GM23338 (cell line): Measurements from ENCODE around the gene ADGRL3. TPM values are rescaled to one million over a fixed set of nuclear protein-coding genes. Genes with fewer than 3 reads are reported as not detected.

Experiments used
- ATAC-seq: fragments of 200-7000 bp; cut with Tn5 transposase; 3 replicates; pipeline ENCODE4 v1.9.1; 2020
- DNase-seq: peaks from one replicate; pipeline ENCODE4 v3.0.0-alpha.2; 2015; ENCODE audit warnings: low spot score
- H2AFZ ChIP-seq: fragments of 200-600 bp; sonication (generic); 2 replicates; pipeline ENCODE4 v1.8.0; 2016; ENCODE audit warnings: antibody characterized with exemption, mild to moderate bottlenecking, moderate library complexity
- H3F3A ChIP-seq: fragments of 200-600 bp; sonication (generic); replicated peaks from 2 replicates; pipeline ENCODE4 v1.8.0; 2017; ENCODE audit warnings: antibody characterized with exemption, mixed run types, low read depth
- H3K27ac ChIP-seq: fragments of 200-600 bp; sonication (generic); 2 replicates; pipeline ENCODE4 v1.6.1; 2016; ENCODE audit warnings: low read depth
- H3K27me3 ChIP-seq: fragments of 200-600 bp; sonication (generic); 2 replicates; pipeline ENCODE4 v1.8.0; 2016; ENCODE audit warnings: mild to moderate bottlenecking, mixed run types, moderate library complexity; ENCODE audit not compliant: insufficient read depth
- H3K36me3 ChIP-seq: fragments of 200-600 bp; sonication (generic); 2 replicates; pipeline ENCODE4 v1.8.0; 2016; ENCODE audit warnings: mild to moderate bottlenecking; ENCODE audit not compliant: insufficient read depth
- H3K4me1 ChIP-seq: fragments of 200-600 bp; sonication (generic); 2 replicates; pipeline ENCODE4 v1.8.0; 2016; ENCODE audit warnings: mild to moderate bottlenecking, moderate library complexity; ENCODE audit not compliant: insufficient read depth
- H3K4me2 ChIP-seq: fragments of 200-600 bp; sonication (generic); 2 replicates; pipeline ENCODE4 v1.7.1; 2017; ENCODE audit warnings: mixed run types
- H3K4me3 ChIP-seq: fragments of 200-600 bp; sonication (generic); 2 replicates; pipeline ENCODE4 v1.6.1; 2016; ENCODE audit warnings: mixed run types
- H3K79me2 ChIP-seq: fragments of 200-600 bp; sonication (generic); replicated peaks from 2 replicates; pipeline ENCODE4 v1.8.0; 2017; ENCODE audit warnings: mild to moderate bottlenecking; ENCODE audit not compliant: insufficient read depth
- H3K9me2 ChIP-seq: fragments of 200-600 bp; sonication (generic); 2 replicates; pipeline ENCODE4 v1.8.0; 2017; ENCODE audit not compliant: insufficient read depth
- H4K20me1 ChIP-seq: fragments of 200-600 bp; sonication (generic); replicated peaks from 2 replicates; pipeline ENCODE4 v1.8.0; 2017; ENCODE audit warnings: mild to moderate bottlenecking; ENCODE audit not compliant: insufficient read depth
- H3K27ac Mint-ChIP-seq: 2 replicates; pipeline ENCODE4 v1.8.0; 2020; ENCODE audit warnings: inconsistent platforms, mild to moderate bottlenecking, moderate library complexity, mixed read lengths
- H3K27me3 Mint-ChIP-seq: 3 replicates; pipeline ENCODE4 v1.8.0; 2022; ENCODE audit warnings: low read depth, mild to moderate bottlenecking, moderate library complexity, mixed read lengths, inconsistent platforms; ENCODE audit not compliant: insufficient read depth, poor library complexity
- H3K36me3 Mint-ChIP-seq: 3 replicates; pipeline ENCODE4 v1.8.0; 2021; ENCODE audit warnings: low read depth, mild to moderate bottlenecking, inconsistent platforms, moderate library complexity, mixed read lengths
- H3K4me1 Mint-ChIP-seq: 3 replicates; pipeline ENCODE4 v1.8.0; 2020; ENCODE audit warnings: mild to moderate bottlenecking, inconsistent platforms, mixed read lengths
- H3K4me3 Mint-ChIP-seq: 3 replicates; pipeline ENCODE4 v1.8.0; 2021; ENCODE audit warnings: moderate library complexity, mild to moderate bottlenecking, inconsistent platforms, mixed read lengths
- H3K9me3 Mint-ChIP-seq: 3 replicates; pipeline ENCODE4 v1.8.0; 2020; ENCODE audit warnings: moderate library complexity, mild to moderate bottlenecking, inconsistent platforms, mixed read lengths
- CREB1 ChIP-seq: fragments of 250-450 bp; sonication (Bioruptor Pico); IDR thresholded peaks from 2 replicates; pipeline ENCODE4 v1.5.0; 2020; ENCODE audit warnings: low read depth, mild to moderate bottlenecking, moderate library complexity
- EZH2phosphoT487 ChIP-seq: fragments of 200-600 bp; sonication (generic); IDR thresholded peaks from one replicate; pipeline ENCODE4 v1.8.1; 2018; ENCODE audit warnings: antibody characterized with exemption; ENCODE audit not compliant: unreplicated experiment
- JUNB ChIP-seq: IDR thresholded peaks from one replicate; pipeline ENCODE4 v1.6.1; 2016; ENCODE audit warnings: antibody characterized with exemption; ENCODE audit not compliant: unreplicated experiment
- NANOG ChIP-seq: IDR thresholded peaks from 2 replicates; pipeline ENCODE4 v1.6.1; 2016; ENCODE audit warnings: antibody characterized with exemption, borderline replicate concordance
- POLR2AphosphoS5 ChIP-seq: IDR thresholded peaks from 2 replicates; pipeline ENCODE4 v1.6.1; 2016; ENCODE audit warnings: antibody characterized with exemption, low read depth
- STAT1 ChIP-seq: IDR thresholded peaks from one replicate; pipeline ENCODE4 v1.6.1; 2016; ENCODE audit warnings: antibody characterized with exemption; ENCODE audit not compliant: unreplicated experiment
- ZNF114 ChIP-seq: fragments of 250-450 bp; sonication (Bioruptor Pico); IDR thresholded peaks from 2 replicates; pipeline ENCODE4 v1.5.0; 2020; ENCODE audit warnings: mild to moderate bottlenecking, moderate library complexity
- ZNF331 ChIP-seq: fragments of 250-450 bp; sonication (Bioruptor Pico); IDR thresholded peaks from 2 replicates; pipeline ENCODE4 v1.5.0; 2020; ENCODE audit warnings: low read depth, mild to moderate bottlenecking, moderate library complexity
- polyA plus RNA-seq: library from polyadenylated mRNA; unstranded; fragments of >200 nt; fragmentation: Nextera tagmentation; extraction: Ambion mirVana; gene quantifications from 2 replicates; pipeline ENCODE4 v1.2.1, GENCODE V29; 2016
- total RNA-seq: library from RNA; depleted of rRNA; stranded (reverse); fragments of >200 nt; shearing (Covaris generic); gene quantifications from 2 replicates; pipeline ENCODE4 v1.2.3, GENCODE V29; 2014
- TF ChIP-seq, protein P1 (sequence below): IDR thresholded peaks from 2 replicates; pipeline ENCODE4 v1.6.1; 2016; ENCODE audit warnings: antibody characterized with exemption
- TF ChIP-seq, protein P2 (sequence below): IDR thresholded peaks from one replicate; pipeline ENCODE4 v1.6.1; 2018; ENCODE audit warnings: antibody characterized with exemption; ENCODE audit not compliant: unreplicated experiment
- TF ChIP-seq, protein P3 (sequence below), 2 experiments: fragments of 200-600 bp in 1 of 2; sonication (generic) in 1 of 2; conservative IDR thresholded peaks; 2 replicates each; pipeline versions ENCODE4 v1.5.1 to v1.6.1; 2016 to 2017; ENCODE audit warnings: antibody characterized with exemption in 2 of 2, low read depth in 2 of 2, mild to moderate bottlenecking in 2 of 2, moderate library complexity in 1 of 2

ADGRL3 gene
- total and polyA plus RNA-seq, 2 experiments from 2014 or later: 9.7 to 16.5 TPM

- Histone ChIP-seq H3K79me2 (0 out of 2 replicates have a peak, but pooled peaks cover 7% of the 10 kb centered on the region), H3K4me2 (no peak overlapping the region), H3K4me1 (no peaks in the 10 kb centered on the region), H3K27me3 (no peaks in the 10 kb centered on the region), H2AFZ (no peak overlapping the region), H3F3A (no peaks in the 10 kb centered on the region), H3K9me2 (no peaks in the 10 kb centered on the region), H3K36me3 (no peaks in the 10 kb centered on the region), H3K27ac (no peak overlapping the region), H3K4me3 (no peak overlapping the region), H4K20me1 (no peaks in the 10 kb centered on the region)
- no peak for ATAC-seq
- TF ChIP-seq ZNF331 (no peak), STAT1 (no peak), EZH2phosphoT487 (no peak), ZNF114 (CRISPR knock-in tag) (no peak), CREB1 (CRISPR knock-in tag) (no peak), NANOG (no peak), POLR2AphosphoS5 (no peak), JUNB (no peak)
- TF ChIP-seq, protein P1, sequence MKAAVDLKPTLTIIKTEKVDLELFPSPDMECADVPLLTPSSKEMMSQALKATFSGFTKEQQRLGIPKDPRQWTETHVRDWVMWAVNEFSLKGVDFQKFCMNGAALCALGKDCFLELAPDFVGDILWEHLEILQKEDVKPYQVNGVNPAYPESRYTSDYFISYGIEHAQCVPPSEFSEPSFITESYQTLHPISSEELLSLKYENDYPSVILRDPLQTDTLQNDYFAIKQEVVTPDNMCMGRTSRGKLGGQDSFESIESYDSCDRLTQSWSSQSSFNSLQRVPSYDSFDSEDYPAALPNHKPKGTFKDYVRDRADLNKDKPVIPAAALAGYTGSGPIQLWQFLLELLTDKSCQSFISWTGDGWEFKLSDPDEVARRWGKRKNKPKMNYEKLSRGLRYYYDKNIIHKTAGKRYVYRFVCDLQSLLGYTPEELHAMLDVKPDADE: no peak
- TF ChIP-seq, protein P2, sequence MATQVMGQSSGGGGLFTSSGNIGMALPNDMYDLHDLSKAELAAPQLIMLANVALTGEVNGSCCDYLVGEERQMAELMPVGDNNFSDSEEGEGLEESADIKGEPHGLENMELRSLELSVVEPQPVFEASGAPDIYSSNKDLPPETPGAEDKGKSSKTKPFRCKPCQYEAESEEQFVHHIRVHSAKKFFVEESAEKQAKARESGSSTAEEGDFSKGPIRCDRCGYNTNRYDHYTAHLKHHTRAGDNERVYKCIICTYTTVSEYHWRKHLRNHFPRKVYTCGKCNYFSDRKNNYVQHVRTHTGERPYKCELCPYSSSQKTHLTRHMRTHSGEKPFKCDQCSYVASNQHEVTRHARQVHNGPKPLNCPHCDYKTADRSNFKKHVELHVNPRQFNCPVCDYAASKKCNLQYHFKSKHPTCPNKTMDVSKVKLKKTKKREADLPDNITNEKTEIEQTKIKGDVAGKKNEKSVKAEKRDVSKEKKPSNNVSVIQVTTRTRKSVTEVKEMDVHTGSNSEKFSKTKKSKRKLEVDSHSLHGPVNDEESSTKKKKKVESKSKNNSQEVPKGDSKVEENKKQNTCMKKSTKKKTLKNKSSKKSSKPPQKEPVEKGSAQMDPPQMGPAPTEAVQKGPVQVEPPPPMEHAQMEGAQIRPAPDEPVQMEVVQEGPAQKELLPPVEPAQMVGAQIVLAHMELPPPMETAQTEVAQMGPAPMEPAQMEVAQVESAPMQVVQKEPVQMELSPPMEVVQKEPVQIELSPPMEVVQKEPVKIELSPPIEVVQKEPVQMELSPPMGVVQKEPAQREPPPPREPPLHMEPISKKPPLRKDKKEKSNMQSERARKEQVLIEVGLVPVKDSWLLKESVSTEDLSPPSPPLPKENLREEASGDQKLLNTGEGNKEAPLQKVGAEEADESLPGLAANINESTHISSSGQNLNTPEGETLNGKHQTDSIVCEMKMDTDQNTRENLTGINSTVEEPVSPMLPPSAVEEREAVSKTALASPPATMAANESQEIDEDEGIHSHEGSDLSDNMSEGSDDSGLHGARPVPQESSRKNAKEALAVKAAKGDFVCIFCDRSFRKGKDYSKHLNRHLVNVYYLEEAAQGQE: no peak
- TF ChIP-seq, protein P3, sequence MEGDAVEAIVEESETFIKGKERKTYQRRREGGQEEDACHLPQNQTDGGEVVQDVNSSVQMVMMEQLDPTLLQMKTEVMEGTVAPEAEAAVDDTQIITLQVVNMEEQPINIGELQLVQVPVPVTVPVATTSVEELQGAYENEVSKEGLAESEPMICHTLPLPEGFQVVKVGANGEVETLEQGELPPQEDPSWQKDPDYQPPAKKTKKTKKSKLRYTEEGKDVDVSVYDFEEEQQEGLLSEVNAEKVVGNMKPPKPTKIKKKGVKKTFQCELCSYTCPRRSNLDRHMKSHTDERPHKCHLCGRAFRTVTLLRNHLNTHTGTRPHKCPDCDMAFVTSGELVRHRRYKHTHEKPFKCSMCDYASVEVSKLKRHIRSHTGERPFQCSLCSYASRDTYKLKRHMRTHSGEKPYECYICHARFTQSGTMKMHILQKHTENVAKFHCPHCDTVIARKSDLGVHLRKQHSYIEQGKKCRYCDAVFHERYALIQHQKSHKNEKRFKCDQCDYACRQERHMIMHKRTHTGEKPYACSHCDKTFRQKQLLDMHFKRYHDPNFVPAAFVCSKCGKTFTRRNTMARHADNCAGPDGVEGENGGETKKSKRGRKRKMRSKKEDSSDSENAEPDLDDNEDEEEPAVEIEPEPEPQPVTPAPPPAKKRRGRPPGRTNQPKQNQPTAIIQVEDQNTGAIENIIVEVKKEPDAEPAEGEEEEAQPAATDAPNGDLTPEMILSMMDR (conservative IDR thresholded peaks at IDR 0.05; ENCODE audit: low read depth in 2 of 2): no peak
- Mint-ChIP-seq H3K4me1 (no peaks in the 10 kb centered on the region; the same call in 2 of the 3 replicates), H3K36me3 (peaks cover 9% of the 10 kb centered on the region; the same call in 1 of the 3 replicates), H3K27ac (no peak overlapping the region), H3K27me3 (no peaks in the 10 kb centered on the region), H3K9me3 (peaks cover 3% of the 10 kb centered on the region; the same call in 1 of the 3 replicates), H3K4me3 (no peak overlapping the region)
- no peak for DNase-seq
Measured at GRCh38 chr4:61532336-61533000, 332.3 kb downstream of the ADGRL3 start.
